ENCODE data around the gene SORCS2.

GRCh38 chr4:7687006-7687405 is 494.7 kb downstream of the SORCS2 start:
- TF ChIP-seq EZH2 (IDR thresholded peaks at IDR 0.05) (no peak), POLR2AphosphoS5 (IDR thresholded peaks at IDR 0.05; ENCODE audit: borderline replicate concordance, low read depth, low read length) (no peak), FOXP2 (optimal IDR thresholded peaks at IDR 0.05; ENCODE audit: control extremely low read depth, extremely low read length, insufficient read depth) (no peak)

All from SK-N-MC (cell line).